Measurements from ENCODE around the gene COX7A2.

The COX7A2 gene

GRCh38 chr6:75257343-75258087 is 13.9 kb upstream of the COX7A2 start:
- Histone ChIP-seq H3K4me3 (ENCODE audit: low read depth, low read length) (no peak overlapping the region), H3K4me2 (ENCODE audit: low read length) (no peak overlapping the region), H3K79me2 (peaks cover 2% of the 10 kb centered on the region), H2AFZ (no peak overlapping the region), H3K27ac (no peak overlapping the region), H3K36me3 (ENCODE audit: control insufficient read depth, insufficient read depth, low read length) (no peaks in the 10 kb centered on the region), H3K9me3 (ENCODE audit: control insufficient read depth, low read length) (no peaks in the 10 kb centered on the region), H3K27me3 (ENCODE audit: control insufficient read depth, insufficient read depth, low read length) (no peaks in the 10 kb centered on the region), H3K9ac (no peak overlapping the region), H3K4me1 (no peaks in the 10 kb centered on the region)
- no peak for TF ChIP-seq CTCF (IDR thresholded peaks at IDR 0.05)

GRCh38 chr6:75250552-75250951 is 7.0 kb upstream of the COX7A2 start:
- Histone ChIP-seq H2AFZ (no peak overlapping the region), H3K79me2 (no peaks in the 10 kb centered on the region), H3K4me1 (no peaks in the 10 kb centered on the region), H3K4me3 (ENCODE audit: low read depth, low read length) (no peak overlapping the region), H3K27ac (no peak overlapping the region), H3K27me3 (ENCODE audit: control insufficient read depth, insufficient read depth, low read length) (no peaks in the 10 kb centered on the region), H3K9ac (no peak overlapping the region), H3K9me3 (ENCODE audit: control insufficient read depth, low read length) (no peaks in the 10 kb centered on the region), H3K4me2 (ENCODE audit: low read length) (no peak overlapping the region), H3K36me3 (ENCODE audit: control insufficient read depth, insufficient read depth, low read length) (no peaks in the 10 kb centered on the region)
- TF ChIP-seq CTCF (IDR thresholded peaks at IDR 0.05) = no peak

- H3K4me1 ChIP-seq = no peaks in the 10 kb centered on the region
- TF ChIP-seq CTCF (IDR thresholded peaks at IDR 0.05) = no peak
Observed at GRCh38 chr6:75249837-75250236, 6.2 kb upstream of the COX7A2 start.

GRCh38 chr6:75246386-75246785 is 2.8 kb upstream of the COX7A2 start:
- Histone ChIP-seq H3K4me3 (ENCODE audit: low read depth, low read length) (no peak overlapping the region), H3K9ac (no peak overlapping the region), H3K79me2 (peaks cover 8% of the 10 kb centered on the region), H3K27me3 (ENCODE audit: control insufficient read depth, insufficient read depth, low read length) (no peaks in the 10 kb centered on the region), H2AFZ (no peak overlapping the region), H3K4me2 (ENCODE audit: low read length) (no peak overlapping the region), H3K4me1 (peaks cover 3% of the 10 kb centered on the region), H3K27ac (no peak overlapping the region), H3K36me3 (ENCODE audit: control insufficient read depth, insufficient read depth, low read length) (no peaks in the 10 kb centered on the region), H3K9me3 (ENCODE audit: control insufficient read depth, low read length) (no peaks in the 10 kb centered on the region)
- TF ChIP-seq CTCF (IDR thresholded peaks at IDR 0.05) = no peak

More at GRCh38 chr6:75249837-75250236, 6.2 kb upstream of the COX7A2 start:
- Histone ChIP-seq H2AFZ (no peak overlapping the region), H3K36me3 (ENCODE audit: control insufficient read depth, insufficient read depth, low read length) (no peaks in the 10 kb centered on the region), H3K79me2 (no peaks in the 10 kb centered on the region), H3K4me3 (ENCODE audit: low read depth, low read length) (no peak overlapping the region), H3K4me2 (ENCODE audit: low read length) (no peak overlapping the region), H3K27ac (no peak overlapping the region), H3K27me3 (ENCODE audit: control insufficient read depth, insufficient read depth, low read length) (no peaks in the 10 kb centered on the region), H3K9ac (no peak overlapping the region), H3K9me3 (ENCODE audit: control insufficient read depth, low read length) (no peaks in the 10 kb centered on the region)

- Histone ChIP-seq H3K36me3 (ENCODE audit: control insufficient read depth, insufficient read depth, low read length) (no peaks in the 10 kb centered on the region), H3K4me3 (ENCODE audit: low read depth, low read length) (peak overlapping the region; percentile 73), H3K9ac (no peak overlapping the region), H3K79me2 (peaks cover 8% of the 10 kb centered on the region), H3K4me1 (peaks cover 3% of the 10 kb centered on the region), H3K27ac (peak overlapping the region; percentile 88), H3K9me3 (ENCODE audit: control insufficient read depth, low read length) (no peaks in the 10 kb centered on the region), H3K27me3 (ENCODE audit: control insufficient read depth, insufficient read depth, low read length) (no peaks in the 10 kb centered on the region), H2AFZ (peak overlapping the region; percentile 93), H3K4me2 (ENCODE audit: low read length) (peak overlapping the region; percentile 79)
- no peak for TF ChIP-seq CTCF (IDR thresholded peaks at IDR 0.05)
Observed at GRCh38 chr6:75244063-75244584, 523 bp upstream of the COX7A2 start.
